HEK293 (cell line): ENCODE results near the gene UFSP1.

Experiments used
- CTCF ChIA-PET: fragments of 350-600 bp; formaldehyde crosslinking; extraction: SDS; loops from one replicate; lab custom pipeline; 2021; ENCODE audit warnings: antibody characterized with exemption; lab: Yijun Ruan, JAX
- POLR2A ChIA-PET: fragments of 300-600 bp; formaldehyde crosslinking; extraction: SDS; loops from one replicate; lab custom pipeline; 2020; ENCODE audit warnings: antibody characterized with exemption, inconsistent platforms; lab: Yijun Ruan, JAX
- H3K27ac ChIP-seq: fragments of 200-500 bp; sonication (Bioruptor generic); 2 replicates; pipeline ENCODE4 v1.5.1; 2014; ENCODE audit warnings: low read depth, low read length, control low read depth, inconsistent platforms; ENCODE audit errors: extremely low read depth
- H3K36me3 ChIP-seq, 2 experiments: fragments of 200-500 bp in 1 of 2; sonication (Bioruptor generic) in 1 of 2; 1 replicate in 1 of 2; 2 replicates in 1 of 2; pipeline ENCODE4 v1.5.1; 2014 to 2017; ENCODE audit warnings: inconsistent platforms in 2 of 2, low read length in 2 of 2; ENCODE audit not compliant: control insufficient read depth in 2 of 2, insufficient read depth in 1 of 2
- H3K4me1 ChIP-seq: fragments of 200-500 bp; sonication (Bioruptor generic); 2 replicates; pipeline ENCODE4 v1.5.1; 2014; ENCODE audit warnings: mild to moderate bottlenecking, low read length, inconsistent platforms; ENCODE audit not compliant: control insufficient read depth, insufficient read depth
- H3K4me3 ChIP-seq: 2 replicates; pipeline ENCODE4 v1.5.1; 2011; ENCODE audit warnings: low read depth, mild to moderate bottlenecking, control low read depth, low read length, moderate library complexity
- H3K9me3 ChIP-seq: fragments of 200-500 bp; sonication (Bioruptor generic); 2 replicates; pipeline ENCODE4 v1.5.1; 2014; ENCODE audit warnings: low read depth, low read length, inconsistent platforms; ENCODE audit not compliant: control insufficient read depth, insufficient read depth
- BCL6B ChIP-seq: fragments of 450-650 bp; formaldehyde crosslinking; IDR thresholded peaks from 2 replicates; pipeline ENCODE4 v1.5.1; 2017; ENCODE audit warnings: missing biosample characterization, missing genetic modification characterization
- KLF10 ChIP-seq: fragments of 450-650 bp; IDR thresholded peaks from 2 replicates; pipeline ENCODE4 v1.5.1; 2018; ENCODE audit warnings: missing biosample characterization, mild to moderate bottlenecking, missing genetic modification characterization
- PRDM10 ChIP-seq: fragments of 450-650 bp; formaldehyde crosslinking; IDR thresholded peaks from 2 replicates; pipeline ENCODE4 v1.5.1; 2016; ENCODE audit warnings: missing biosample characterization, missing genetic modification characterization
- ZBTB49 ChIP-seq: fragments of 450-650 bp; formaldehyde crosslinking; IDR thresholded peaks from 2 replicates; pipeline ENCODE4 v1.5.1; 2016; ENCODE audit warnings: missing biosample characterization, missing genetic modification characterization, low read depth
- ZNF132 ChIP-seq: fragments of 450-650 bp; formaldehyde crosslinking; IDR thresholded peaks from 2 replicates; pipeline ENCODE4 v1.5.1; 2017; ENCODE audit warnings: missing biosample characterization, missing genetic modification characterization, borderline replicate concordance
- ZNF16 ChIP-seq: fragments of 450-650 bp; formaldehyde crosslinking; IDR thresholded peaks from 2 replicates; pipeline ENCODE4 v1.5.1; 2016; ENCODE audit warnings: low read depth, missing biosample characterization, missing genetic modification characterization
- ZNF214 ChIP-seq: fragments of 450-650 bp; formaldehyde crosslinking; IDR thresholded peaks from 2 replicates; pipeline ENCODE4 v1.5.1; 2017; ENCODE audit warnings: missing biosample characterization, mild to moderate bottlenecking, missing genetic modification characterization, borderline replicate concordance
- ZNF223 ChIP-seq: fragments of 450-650 bp; formaldehyde crosslinking; IDR thresholded peaks from 2 replicates; pipeline ENCODE4 v1.5.1; 2016; ENCODE audit warnings: missing biosample characterization, missing genetic modification characterization
- ZNF311 ChIP-seq: fragments of 450-650 bp; formaldehyde crosslinking; IDR thresholded peaks from 2 replicates; pipeline ENCODE4 v1.5.1; 2017; ENCODE audit warnings: missing biosample characterization, missing genetic modification characterization, borderline replicate concordance
- ZNF501 ChIP-seq: fragments of 450-650 bp; formaldehyde crosslinking; IDR thresholded peaks from 2 replicates; pipeline ENCODE4 v1.5.1; 2016; ENCODE audit warnings: missing biosample characterization, missing genetic modification characterization
- ZNF513 ChIP-seq: fragments of 450-650 bp; IDR thresholded peaks from 2 replicates; pipeline ENCODE4 v1.5.1; 2018; ENCODE audit warnings: missing biosample characterization, missing genetic modification characterization
- ZNF514 ChIP-seq: fragments of 450-650 bp; formaldehyde crosslinking; IDR thresholded peaks from 2 replicates; pipeline ENCODE4 v1.5.1; 2016; ENCODE audit warnings: missing biosample characterization, missing genetic modification characterization
- ZNF544 ChIP-seq: fragments of 450-650 bp; formaldehyde crosslinking; IDR thresholded peaks from 2 replicates; pipeline ENCODE4 v1.5.0; 2017; ENCODE audit warnings: missing biosample characterization, missing genetic modification characterization
- ZNF610 ChIP-seq: fragments of 450-650 bp; formaldehyde crosslinking; IDR thresholded peaks from 2 replicates; pipeline ENCODE4 v1.5.1; 2016; ENCODE audit warnings: missing biosample characterization, missing genetic modification characterization, borderline replicate concordance
- ZNF658 ChIP-seq: fragments of 450-650 bp; formaldehyde crosslinking; IDR thresholded peaks from 2 replicates; pipeline ENCODE4; 2016; ENCODE audit warnings: missing biosample characterization, missing genetic modification characterization
- ZNF670 ChIP-seq: fragments of 450-650 bp; formaldehyde crosslinking; IDR thresholded peaks from 2 replicates; pipeline ENCODE4 v1.5.1; 2016; ENCODE audit warnings: missing biosample characterization, missing genetic modification characterization, low read depth
- ZSCAN5A ChIP-seq: fragments of 450-650 bp; formaldehyde crosslinking; IDR thresholded peaks from 2 replicates; pipeline ENCODE4 v1.5.1; 2016; ENCODE audit warnings: missing biosample characterization, missing genetic modification characterization

Gene UFSP1

DNA sequence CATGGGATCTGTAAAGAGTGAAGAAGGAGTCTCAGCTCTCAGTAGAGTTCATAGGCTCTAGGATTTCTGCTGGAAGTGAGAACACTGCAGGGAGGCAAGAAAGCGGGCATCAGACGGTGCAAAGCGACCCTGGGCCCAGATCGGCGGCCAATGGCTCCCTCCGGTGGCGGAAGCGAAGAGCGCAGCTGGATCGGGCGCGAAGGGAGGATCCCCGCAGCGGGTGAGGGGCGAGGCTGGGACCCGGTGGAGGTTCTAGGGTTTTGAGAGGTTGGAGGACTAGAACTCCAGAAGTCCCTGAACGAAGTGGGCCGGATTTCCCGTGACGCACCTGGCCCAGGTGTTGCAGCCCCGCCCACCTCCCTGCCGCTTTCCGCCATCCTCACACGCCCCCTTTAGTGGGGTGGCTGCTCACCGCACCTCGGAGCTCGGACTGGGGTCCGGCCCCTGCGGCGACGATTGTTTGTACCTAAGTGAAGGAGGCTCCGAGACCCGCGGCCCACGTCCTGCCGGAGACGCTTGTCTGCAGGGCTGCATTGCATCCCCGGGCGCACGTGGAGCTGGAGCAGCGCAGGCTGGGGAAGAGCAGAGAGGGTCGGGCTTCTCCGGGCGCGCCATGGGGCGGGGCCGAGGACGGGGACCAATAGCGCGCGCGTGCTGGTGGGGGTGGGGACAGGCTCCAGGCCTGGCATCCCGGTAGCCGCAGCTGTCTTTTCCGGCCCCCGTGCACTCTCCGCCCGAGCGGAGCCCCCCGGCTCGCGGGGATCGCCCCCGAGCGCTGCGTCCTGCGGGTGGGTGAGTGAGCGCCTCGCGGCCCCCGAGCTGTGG is 37.3 kb downstream of the UFSP1 start, which contains the start of gene SLC12A9 (continued):
- TF ChIP-seq PRDM10 (tag by site-specific recombination) = 0 out of 2 replicates have a peak, but pooled peaks have one; percentile 7
- no peak for TF ChIP-seq ZNF513 (tag by site-specific recombination)
- no peak for TF ChIP-seq ZNF610
- no peak for TF ChIP-seq ZNF311 (tag by site-specific recombination)
- TF ChIP-seq ZNF658 (tag by site-specific recombination) = no peak
- TF ChIP-seq ZNF16 (tag by site-specific recombination) = no peak
- no peak for TF ChIP-seq BCL6B
- no peak for TF ChIP-seq ZNF514 (tag by site-specific recombination)
- TF ChIP-seq ZNF670 (tag by site-specific recombination) = no peak
- no peak; the same call in 1 of the 2 replicates for TF ChIP-seq ZNF501 (tag by site-specific recombination)
- TF ChIP-seq ZBTB49 = no peak
- TF ChIP-seq ZNF214 (tag by site-specific recombination) = no peak
- TF ChIP-seq, all 188 proteins: peak for 60

DNA sequence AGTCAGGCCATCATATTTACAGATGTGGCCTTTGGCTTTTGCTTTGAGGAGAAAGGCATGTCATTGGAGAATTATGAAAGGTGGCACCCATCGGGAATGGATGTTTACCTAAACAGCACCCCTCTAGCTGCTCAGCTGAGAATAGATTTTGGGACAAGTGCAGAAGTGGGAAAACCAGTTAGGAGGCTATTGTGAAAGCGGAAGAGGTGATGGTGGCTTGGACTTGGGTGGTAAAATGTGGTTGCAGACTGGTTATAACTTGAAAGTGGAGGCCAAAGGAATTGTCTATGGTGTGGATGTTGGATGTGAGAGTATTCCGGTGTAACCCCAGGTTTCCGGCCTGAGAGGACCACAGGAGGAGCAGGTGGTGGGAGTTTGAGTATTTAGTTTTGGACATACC is 42.2 kb downstream of the UFSP1 start:
- no peak overlapping the region for H3K27ac ChIP-seq
- POLR2A ChIA-PET = no interaction called here
- CTCF ChIA-PET = interaction anchor here (1.1 to 2.2 kb wide), 2 partner anchors 48 to 142 kb away, joined by 5 to 7 read pairs; no protein-coding TSS in a partner anchor
- TF ChIP-seq ZNF610 = no peak
- TF ChIP-seq ZSCAN5A (tag by site-specific recombination) = no peak
- TF ChIP-seq KLF10 (tag by site-specific recombination) = no peak
- no peak for TF ChIP-seq ZNF132 (tag by site-specific recombination)
- no peak for TF ChIP-seq ZNF223 (tag by site-specific recombination)
- TF ChIP-seq ZNF658 (tag by site-specific recombination) = no peak
- no peak for TF ChIP-seq ZNF544 (tag by site-specific recombination)
- no peaks in the 10 kb centered on the region for H3K9me3 ChIP-seq
- no peak overlapping the region for H3K4me3 ChIP-seq
- no peaks in the 10 kb centered on the region for H3K36me3 ChIP-seq
- H3K4me1 ChIP-seq = no peaks in the 10 kb centered on the region
